Keratinocyte (primary cell): ENCODE measurements around the gene PLEKHO2. TPM values are rescaled to one million over a fixed set of nuclear protein-coding genes. Genes with fewer than 3 reads are reported as not detected.
A peak's percentile ranks its signal among the peaks of the same experiment; 100 is the strongest.

Experiments used
- DNase-seq: peaks from one replicate; pipeline ENCODE4 v3.0.0-alpha.2; 2011; ENCODE audit warnings: low read depth, missing footprints, low spot score
- FAIRE-seq: peaks from 2 replicates; lab custom pipeline; 2011; peaks lifted over from hg19 to GRCh38; lab: Jason Lieb, UNC
- H2AFZ ChIP-seq: 2 replicates; pipeline ENCODE4 v1.6.0; 2012; ENCODE audit warnings: low read length, control low read depth, inconsistent platforms; ENCODE audit not compliant: control insufficient read depth
- H3K27ac ChIP-seq: 2 replicates; pipeline ENCODE4 v1.5.1; 2011; ENCODE audit warnings: low read length; ENCODE audit not compliant: control insufficient read depth, insufficient read depth
- H3K27me3 ChIP-seq: 3 replicates; pipeline ENCODE4 v1.6.0; 2011; ENCODE audit warnings: low read length; ENCODE audit not compliant: control insufficient read depth, insufficient read depth; ENCODE audit errors: extremely low read depth
- H3K36me3 ChIP-seq, 2 experiments: 2 replicates in 1 of 2; 3 replicates in 1 of 2; pipeline ENCODE4 v1.5.1; 2011; ENCODE audit warnings: low read length in 2 of 2, mild to moderate bottlenecking in 1 of 2; ENCODE audit not compliant: control insufficient read depth in 2 of 2, insufficient read depth in 2 of 2; ENCODE audit errors: extremely low read depth in 1 of 2
- H3K4me1 ChIP-seq: 3 replicates; pipeline ENCODE4 v1.5.1; 2011; ENCODE audit warnings: low read length; ENCODE audit not compliant: control insufficient read depth, insufficient read depth; ENCODE audit errors: extremely low read depth
- H3K4me2 ChIP-seq: 3 replicates; pipeline ENCODE4 v1.6.0; 2011; ENCODE audit warnings: low read depth, low read length; ENCODE audit not compliant: control insufficient read depth, insufficient read depth; ENCODE audit errors: extremely low read depth
- H3K4me3 ChIP-seq, 3 experiments: fragments of 200-600 bp in 1 of 3; sonication (generic) in 1 of 3; 2 replicates in 2 of 3; 3 replicates in 1 of 3; pipeline ENCODE4 v1.5.1; 2011 to 2016; ENCODE audit warnings: low read length in 3 of 3, mild to moderate bottlenecking in 3 of 3, control low read depth in 2 of 3, inconsistent platforms in 1 of 3, low read depth in 1 of 3, mixed read lengths in 1 of 3, mixed run types in 1 of 3, moderate library complexity in 1 of 3; ENCODE audit not compliant: control insufficient read depth in 2 of 3, insufficient read depth in 2 of 3; ENCODE audit errors: extremely low read depth in 1 of 3
- H3K79me2 ChIP-seq: 2 replicates; pipeline ENCODE4 v1.6.0; 2012; ENCODE audit warnings: low read length; ENCODE audit not compliant: control insufficient read depth, insufficient read depth
- H3K9ac ChIP-seq: 3 replicates; pipeline ENCODE4 v1.6.0; 2011; ENCODE audit warnings: low read length; ENCODE audit not compliant: control insufficient read depth, insufficient read depth; ENCODE audit errors: extremely low read depth
- H3K9me1 ChIP-seq: 3 replicates; pipeline ENCODE4 v1.6.0; 2011; ENCODE audit warnings: low read length; ENCODE audit not compliant: control insufficient read depth, insufficient read depth; ENCODE audit errors: extremely low read depth
- H3K9me3 ChIP-seq: 2 replicates; pipeline ENCODE4 v1.5.1; 2012; ENCODE audit warnings: low read depth, low read length; ENCODE audit not compliant: control insufficient read depth
- H4K20me1 ChIP-seq: 3 replicates; pipeline ENCODE4 v1.6.0; 2011; ENCODE audit warnings: low read length; ENCODE audit not compliant: control insufficient read depth, insufficient read depth; ENCODE audit errors: extremely low read depth
- EZH2 ChIP-seq: IDR thresholded peaks from one replicate; pipeline ENCODE4 v1.6.1; 2012; ENCODE audit warnings: inconsistent platforms, mild to moderate bottlenecking, low read length, moderate library complexity
- dilution Hi-C: fragments of 300-500 bp; cut with MboI; formaldehyde crosslinking; loops from one replicate; pipeline ENCODE4 v1.7.0; 2020; ENCODE audit warnings: low sequenced_read_pairs; ENCODE audit not compliant: extremely low pct_ligation_motif_present
- polyA plus RNA-seq, 5 experiments: library from polyadenylated mRNA; depleted of rRNA in 3 of 5; stranded (reverse) in 3 of 5; stranded (forward) in 1 of 5; unstranded in 1 of 5; fragments of >200 nt; gene quantifications; 1 replicate in 1 of 5; 2 replicates in 3 of 5; 3 replicates in 1 of 5; pipeline versions ENCODE4 v1.2.1 to v1.2.3, GENCODE V29; 2011 to 2012; ENCODE audit warnings: missing spikeins in 2 of 5, low read depth in 1 of 5, low replicate concordance in 1 of 5
- TF ChIP-seq, protein P1 (sequence below), 3 experiments: IDR thresholded peaks in 1 of 3; conservative IDR thresholded peaks in 1 of 3; optimal IDR thresholded peaks in 1 of 3; 2 replicates in 2 of 3; 3 replicates in 1 of 3; pipeline versions ENCODE3 to v1.5.1; 2011; ENCODE audit warnings: low read length in 3 of 3, mild to moderate bottlenecking in 3 of 3, moderate library complexity in 2 of 3, control low read depth in 1 of 3, inconsistent platforms in 1 of 3; ENCODE audit not compliant: insufficient read depth in 2 of 3; ENCODE audit errors: extremely low read depth in 1 of 3

Gene PLEKHO2
- polyA plus RNA-seq, 1 donor (not counting 4 experiments of a cell fraction or from before 2014, with no cell fraction given) = 8.8 TPM

DNA sequence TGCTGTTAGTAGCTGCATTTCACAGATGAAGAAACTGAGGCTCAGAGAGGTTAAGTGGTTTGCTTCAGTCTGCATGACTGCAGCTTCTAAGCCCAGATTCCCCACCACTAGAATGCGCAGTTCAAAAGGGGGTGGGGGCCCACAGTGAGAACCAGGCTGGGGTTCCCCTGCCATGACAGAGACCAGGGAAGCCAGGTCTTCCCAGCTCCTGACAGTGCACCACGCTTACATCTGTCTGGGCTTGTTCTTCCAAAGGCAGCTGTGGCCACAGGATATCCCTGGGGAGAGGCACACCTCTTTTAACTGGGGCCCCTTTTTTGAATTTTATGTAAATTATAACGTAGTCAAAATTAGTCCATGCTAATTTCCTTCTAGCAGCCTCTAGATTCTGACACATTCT is 5.3 kb downstream of the PLEKHO2 start:
- peaks cover 65% of the 10 kb centered on the region for H3K79me2 ChIP-seq
- no peaks in the 10 kb centered on the region for H4K20me1 ChIP-seq
- H3K27ac ChIP-seq = peak overlapping the region; percentile 29
- DNase-seq (no peak), FAIRE-seq (peak; percentile 77)
- TF ChIP-seq, protein P1, sequence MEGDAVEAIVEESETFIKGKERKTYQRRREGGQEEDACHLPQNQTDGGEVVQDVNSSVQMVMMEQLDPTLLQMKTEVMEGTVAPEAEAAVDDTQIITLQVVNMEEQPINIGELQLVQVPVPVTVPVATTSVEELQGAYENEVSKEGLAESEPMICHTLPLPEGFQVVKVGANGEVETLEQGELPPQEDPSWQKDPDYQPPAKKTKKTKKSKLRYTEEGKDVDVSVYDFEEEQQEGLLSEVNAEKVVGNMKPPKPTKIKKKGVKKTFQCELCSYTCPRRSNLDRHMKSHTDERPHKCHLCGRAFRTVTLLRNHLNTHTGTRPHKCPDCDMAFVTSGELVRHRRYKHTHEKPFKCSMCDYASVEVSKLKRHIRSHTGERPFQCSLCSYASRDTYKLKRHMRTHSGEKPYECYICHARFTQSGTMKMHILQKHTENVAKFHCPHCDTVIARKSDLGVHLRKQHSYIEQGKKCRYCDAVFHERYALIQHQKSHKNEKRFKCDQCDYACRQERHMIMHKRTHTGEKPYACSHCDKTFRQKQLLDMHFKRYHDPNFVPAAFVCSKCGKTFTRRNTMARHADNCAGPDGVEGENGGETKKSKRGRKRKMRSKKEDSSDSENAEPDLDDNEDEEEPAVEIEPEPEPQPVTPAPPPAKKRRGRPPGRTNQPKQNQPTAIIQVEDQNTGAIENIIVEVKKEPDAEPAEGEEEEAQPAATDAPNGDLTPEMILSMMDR (optimal IDR thresholded peaks at IDR 0.05 in 1 of 3, IDR thresholded peaks at IDR 0.05 in 1 of 3, conservative IDR thresholded peaks at IDR 0.05 in 1 of 3; ENCODE audit: extremely low read depth in 1 of 3, insufficient read depth in 2 of 3, low read length in 3 of 3) = no peak
- no peak for TF ChIP-seq EZH2
- H3K4me2 ChIP-seq = peak overlapping the region; percentile 73
- peaks cover 69% of the 10 kb centered on the region for H3K4me1 ChIP-seq
- H3K9me1 ChIP-seq = peaks cover 4% of the 10 kb centered on the region
- H3K27me3 ChIP-seq = no peaks in the 10 kb centered on the region
- dilution Hi-C loops = no loop called here
- peak overlapping the region in 1 of 3 experiments; percentile 46 for H3K4me3 ChIP-seq
- H2AFZ ChIP-seq = no peak overlapping the region
- H3K9ac ChIP-seq = peak overlapping the region; percentile 28
- H3K36me3 ChIP-seq = peaks cover 0 to 7% of the 10 kb centered on the region in 2 experiments
- H3K9me3 ChIP-seq = no peaks in the 10 kb centered on the region

- Histone ChIP-seq H3K9me1 (peaks cover 4% of the 10 kb centered on the region), H3K4me2 (peak overlapping the region; percentile 73), H3K36me3 (peaks cover 0 to 11% of the 10 kb centered on the region in 2 experiments), H3K27ac (peak overlapping the region; percentile 29), H2AFZ (no peak overlapping the region), H3K9me3 (no peaks in the 10 kb centered on the region), H3K4me3 (peak overlapping the region in 1 of 3 experiments; percentile 46), H3K4me1 (peaks cover 68% of the 10 kb centered on the region), H4K20me1 (no peaks in the 10 kb centered on the region), H3K27me3 (no peaks in the 10 kb centered on the region), H3K9ac (peak overlapping the region; percentile 28), H3K79me2 (peaks cover 64% of the 10 kb centered on the region)
- no peak for FAIRE-seq
- dilution Hi-C loops = no loop called here
- TF ChIP-seq EZH2 = no peak
- TF ChIP-seq, protein P1 (optimal IDR thresholded peaks at IDR 0.05 in 1 of 3, IDR thresholded peaks at IDR 0.05 in 1 of 3, conservative IDR thresholded peaks at IDR 0.05 in 1 of 3; ENCODE audit: extremely low read depth in 1 of 3, insufficient read depth in 2 of 3, low read length in 3 of 3) = no peak
- no peak for DNase-seq
These were observed 5.7 kb downstream of the PLEKHO2 start for GRCh38 chr15:64847448-64847847.
